GM21447 (cell line): ENCODE results near the gene PCNX2.

Experiments used
- ATAC-seq: cut with Tn5 transposase; IDR thresholded peaks from one replicate; pipeline ENCODE4 v1.9.1; 2021; ENCODE audit not compliant: unreplicated experiment

Gene PCNX2

GRCh38 chr1:233079574-233079973 is 216.0 kb downstream of the PCNX2 start:
- no peak for ATAC-seq

GRCh38 chr1:233078396-233078795 is 217.1 kb downstream of the PCNX2 start:
- no peak for ATAC-seq

DNA sequence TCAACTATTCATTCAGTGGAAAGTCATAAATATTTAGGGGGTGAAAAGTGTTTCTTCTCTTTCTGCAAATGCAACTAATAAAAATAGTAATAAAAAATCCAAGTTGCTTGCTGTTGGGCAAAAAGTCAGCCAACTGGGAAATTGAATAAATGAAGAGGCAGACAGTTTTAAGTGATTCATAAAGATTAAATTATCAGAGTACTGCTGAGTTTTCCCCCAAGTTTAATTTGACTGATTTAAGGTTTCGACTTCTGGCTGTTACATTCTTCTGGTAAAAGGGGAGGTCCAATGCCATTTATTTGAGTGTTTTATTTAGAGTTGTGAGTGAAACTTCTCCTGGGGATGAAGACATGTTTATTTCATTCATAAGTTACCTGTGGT is 219.6 kb downstream of the PCNX2 start:
- ATAC-seq, result no peak

- no peak for ATAC-seq
These were observed 229.4 kb downstream of the PCNX2 start for GRCh38 chr1:233066087-233066486.

DNA sequence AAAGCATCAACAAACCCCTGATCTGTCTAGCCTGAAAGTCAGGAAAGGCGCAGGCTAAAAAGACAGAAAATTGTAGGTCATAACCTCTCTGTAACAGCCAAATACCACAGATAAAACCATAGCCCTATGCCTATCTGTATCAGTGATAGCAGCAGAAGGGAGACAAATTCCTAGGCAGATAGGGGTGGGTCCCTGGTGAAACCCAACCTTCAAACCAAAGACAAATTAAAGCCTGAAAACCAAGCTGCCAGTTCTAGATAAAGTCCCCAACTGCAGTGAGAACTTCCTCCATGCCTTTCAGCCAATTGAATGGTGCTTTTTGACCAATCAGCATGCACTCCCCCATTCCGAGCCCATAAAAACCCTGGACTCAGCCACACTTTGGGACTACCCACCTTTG is 229.8 kb downstream of the PCNX2 start:
- no peak for ATAC-seq

DNA sequence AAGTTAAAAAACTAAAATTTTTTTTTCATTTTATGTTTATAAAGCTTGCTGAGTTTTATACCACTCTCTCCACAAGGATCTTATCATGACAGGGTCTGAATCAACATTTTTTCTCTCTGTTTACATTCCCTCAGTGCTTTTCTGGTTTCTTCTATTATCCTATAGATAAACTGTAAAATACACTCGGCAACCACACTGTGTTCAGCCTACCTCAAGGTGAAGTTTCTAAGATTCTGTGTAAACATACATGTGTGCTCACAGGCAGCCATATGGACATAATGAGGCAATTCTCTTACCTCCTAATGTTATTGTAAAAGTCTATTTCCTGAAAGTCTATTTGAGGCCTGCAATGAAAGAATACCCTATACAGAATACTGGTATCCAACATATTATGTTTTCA is 230.5 kb downstream of the PCNX2 start:
- ATAC-seq, result no peak

DNA sequence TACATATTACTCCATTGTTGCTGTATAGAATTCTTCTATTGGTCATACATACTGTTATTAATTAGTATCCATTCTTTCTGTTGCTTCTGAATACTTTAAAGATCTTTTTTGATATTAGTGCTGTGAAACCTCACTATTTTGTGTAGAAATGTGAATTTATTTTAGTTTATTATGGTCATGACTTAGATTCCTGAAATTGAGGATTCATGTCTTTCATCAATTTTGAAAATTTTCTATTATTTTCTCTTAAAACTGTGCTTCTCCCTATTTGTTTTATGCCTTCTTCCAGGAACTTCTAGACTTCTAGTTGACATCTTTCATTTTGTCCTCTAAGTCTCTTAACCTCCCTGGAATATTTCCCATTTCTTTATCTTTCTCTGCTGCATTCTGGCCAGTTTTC is 232.1 kb downstream of the PCNX2 start:
- ATAC-seq, result no peak

DNA sequence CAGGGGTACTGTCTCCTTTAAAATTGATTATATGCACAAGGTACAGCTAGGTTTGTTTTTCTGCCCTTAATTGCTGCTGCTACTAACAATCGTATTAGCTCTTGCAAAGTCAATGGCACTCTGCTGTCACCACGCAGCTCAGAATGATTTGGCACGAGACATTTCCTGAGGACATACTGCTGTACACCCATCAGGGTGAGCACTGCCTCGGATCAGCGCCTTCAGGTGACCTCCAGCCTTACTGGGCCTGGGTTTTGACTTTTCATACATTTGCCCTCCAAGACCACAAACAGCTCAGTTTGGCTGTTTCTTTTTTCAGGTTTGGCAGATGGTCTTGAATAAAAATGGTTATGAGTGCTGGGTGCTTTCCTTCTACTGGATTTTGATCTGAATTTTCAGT is 234.3 kb downstream of the PCNX2 start:
- no peak for ATAC-seq

DNA sequence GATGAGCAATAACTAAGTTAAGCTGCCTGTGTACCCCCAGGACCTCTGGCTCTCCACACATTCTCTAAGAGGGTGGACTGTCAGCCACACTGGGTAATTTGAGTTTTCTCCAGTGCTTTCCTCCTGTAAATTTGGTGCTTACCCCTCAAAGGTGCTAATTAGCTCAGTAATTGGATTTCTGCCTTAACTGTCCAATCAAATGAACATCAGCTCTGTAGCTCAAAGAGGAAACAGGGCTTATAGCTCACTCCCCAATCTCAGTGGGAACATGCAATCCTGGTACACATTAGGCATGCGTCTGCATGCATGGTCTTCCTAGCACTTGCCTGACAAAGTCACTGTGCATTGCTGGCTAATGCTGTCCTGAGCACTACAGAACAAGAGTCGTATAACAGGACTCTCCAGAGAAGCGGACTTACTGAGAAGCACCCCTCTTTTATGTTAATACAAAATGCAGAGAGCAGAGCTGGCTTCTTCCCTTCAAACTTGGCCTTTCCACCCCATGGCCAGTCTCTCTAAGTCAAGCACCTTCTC is 235.0 kb downstream of the PCNX2 start:
- no peak for ATAC-seq

DNA sequence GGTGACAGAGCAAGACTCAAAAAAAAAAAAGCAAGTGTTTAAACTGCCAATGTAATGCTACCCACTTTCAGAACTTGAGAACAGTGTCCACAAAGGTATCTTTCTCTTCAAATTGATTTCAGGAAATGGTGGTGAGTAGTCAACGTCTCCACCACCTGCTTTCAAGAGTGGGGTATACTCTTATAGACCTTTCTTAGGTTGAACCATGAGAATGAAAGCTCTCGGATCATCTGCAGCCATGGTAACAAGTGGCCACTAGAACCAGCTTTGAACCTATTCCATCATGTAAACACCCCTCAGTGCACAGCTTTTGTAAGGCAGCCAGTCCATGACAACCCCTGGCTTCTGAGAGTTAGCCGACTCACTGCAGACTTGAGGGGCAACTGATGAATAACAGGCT is 237.7 kb downstream of the PCNX2 start:
- ATAC-seq, result no peak

DNA sequence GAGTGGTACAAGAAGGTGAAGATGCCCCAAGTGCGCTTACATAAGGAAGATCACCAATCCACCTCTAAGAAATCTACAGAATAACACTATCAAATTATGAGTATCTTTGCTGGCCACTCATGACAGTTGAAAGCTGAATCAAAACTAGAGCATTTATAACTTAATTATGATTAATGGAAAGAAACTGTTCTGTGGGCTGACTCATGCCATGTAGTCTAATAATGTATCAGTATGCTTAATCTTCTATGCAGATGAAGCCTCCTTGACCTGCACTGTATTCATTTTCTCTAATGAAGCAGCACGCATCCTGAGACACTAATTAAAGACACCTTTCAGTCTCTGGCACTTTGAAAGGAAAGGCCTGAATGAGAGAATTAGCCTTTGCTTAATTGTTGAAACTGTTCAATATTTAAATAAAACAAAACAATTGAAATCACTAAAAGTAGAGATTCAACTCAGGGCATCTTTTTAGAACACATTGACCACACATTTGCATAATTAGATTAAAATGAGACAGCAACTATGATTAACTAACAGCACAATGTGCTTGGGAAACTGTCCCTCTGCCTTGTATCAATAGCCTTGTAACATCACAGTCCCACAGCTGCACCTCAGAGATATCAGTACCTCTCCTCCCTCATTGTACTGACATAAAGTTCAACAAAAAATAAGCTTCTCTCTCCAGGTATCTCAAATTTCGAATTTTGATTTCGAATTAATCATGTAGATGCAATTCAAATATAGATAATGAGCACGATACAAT is 239.5 kb downstream of the PCNX2 start:
- no peak for ATAC-seq

DNA sequence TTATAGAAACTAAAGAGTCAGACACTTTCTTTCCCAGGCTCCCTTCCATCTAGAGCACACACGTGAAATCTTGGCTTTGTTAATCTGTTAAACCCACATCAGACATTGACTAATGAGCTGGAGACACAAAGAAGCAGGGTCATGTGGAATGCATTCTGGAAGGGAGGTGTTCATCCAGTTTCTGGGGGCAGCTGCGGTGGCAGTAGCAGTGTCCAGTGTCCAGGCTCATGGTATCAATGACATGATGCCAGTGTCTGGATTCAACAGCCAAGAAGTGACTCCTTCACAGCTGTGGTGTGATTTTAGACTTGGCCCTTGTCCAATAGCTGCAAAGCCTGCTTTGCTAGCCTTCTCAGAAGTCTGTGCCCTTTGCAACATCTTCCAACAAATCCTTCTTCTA is 249.9 kb downstream of the PCNX2 start:
- no peak for ATAC-seq

DNA sequence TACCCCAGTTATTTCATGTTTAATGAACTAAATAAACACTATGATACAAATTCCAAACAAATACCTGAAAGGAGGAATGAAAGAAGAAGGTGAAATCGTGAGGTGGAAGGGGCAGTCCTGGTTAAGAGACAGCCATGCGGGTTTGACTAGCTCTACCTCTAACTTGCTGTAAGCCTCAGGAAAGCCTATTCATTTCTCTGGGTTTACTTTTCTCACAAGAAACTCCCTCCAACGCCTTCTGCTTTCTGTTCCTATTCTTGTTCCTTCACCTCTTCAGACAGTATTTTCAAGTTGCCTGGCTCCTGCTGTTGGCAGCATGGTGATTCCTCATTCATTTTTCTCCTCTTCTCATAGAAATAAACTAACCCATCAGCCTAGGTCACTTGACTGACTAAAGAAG is 252.7 kb downstream of the PCNX2 start:
- ATAC-seq, result no peak

- no peak for ATAC-seq
These were observed 255.0 kb downstream of the PCNX2 start for GRCh38 chr1:233040494-233040893.

DNA sequence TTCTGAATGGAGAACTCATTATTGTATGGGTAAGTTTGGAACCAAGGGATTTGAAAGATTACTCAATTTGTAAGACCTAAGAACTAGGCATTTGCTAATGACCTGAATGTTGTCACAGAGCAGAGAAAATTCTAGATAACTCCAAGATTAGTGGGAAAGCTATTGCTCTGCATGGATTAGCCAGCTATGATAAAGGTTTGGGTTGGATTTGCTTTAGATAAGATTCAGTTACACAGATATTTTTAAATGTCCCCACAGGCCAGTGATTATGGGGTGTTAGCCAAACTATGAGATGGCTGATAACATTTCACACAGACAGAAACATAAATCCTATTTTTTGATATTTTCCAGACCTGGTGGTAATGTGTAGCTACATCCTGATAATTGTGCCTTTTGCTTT is 256.9 kb downstream of the PCNX2 start:
- no peak for ATAC-seq

GRCh38 chr1:233037843-233038242 is 257.7 kb downstream of the PCNX2 start:
- no peak for ATAC-seq

DNA sequence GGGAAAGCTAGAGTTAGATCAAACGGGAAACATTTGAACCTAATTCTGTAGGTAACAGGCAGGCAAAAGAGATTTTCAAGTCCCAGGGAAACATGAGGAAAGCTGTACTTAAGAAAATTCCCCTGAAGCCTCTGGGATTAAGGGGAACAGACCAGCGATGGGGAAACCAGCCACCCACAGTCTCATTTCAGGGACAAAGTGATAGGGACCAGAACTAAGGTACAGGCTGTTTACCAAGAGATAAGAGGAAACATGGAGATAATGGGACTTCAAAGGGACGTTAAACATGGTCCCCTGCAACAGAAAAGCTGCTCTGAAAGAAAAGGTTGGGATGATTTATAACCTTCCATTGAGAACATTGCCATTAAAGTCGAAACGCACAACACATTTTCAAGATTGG is 260.7 kb downstream of the PCNX2 start:
- no peak for ATAC-seq

- ATAC-seq, result no peak
These were observed 262.2 kb downstream of the PCNX2 start for GRCh38 chr1:233033361-233033760.

DNA sequence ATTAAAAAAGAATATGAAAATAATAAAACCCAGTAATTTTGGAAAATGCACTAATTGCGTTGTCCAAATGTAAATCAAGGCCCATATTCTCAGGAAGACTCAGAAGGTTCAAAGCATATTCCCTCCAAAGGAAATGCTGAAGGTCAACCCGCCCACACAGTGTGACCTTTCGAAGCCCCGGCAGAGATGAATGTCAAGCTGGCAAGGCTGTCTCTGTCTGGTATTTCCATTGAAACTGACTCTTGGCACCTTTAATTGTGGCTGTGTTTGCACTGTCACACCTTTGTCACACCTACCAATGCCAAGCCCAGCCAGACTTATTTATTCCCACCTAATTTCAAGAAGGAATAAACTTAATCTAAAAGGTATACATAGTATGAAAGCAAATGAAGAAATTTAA is 262.6 kb downstream of the PCNX2 start:
- ATAC-seq, result no peak

- no peak for ATAC-seq
These were observed 264.0 kb downstream of the PCNX2 start for GRCh38 chr1:233031521-233031920.

DNA sequence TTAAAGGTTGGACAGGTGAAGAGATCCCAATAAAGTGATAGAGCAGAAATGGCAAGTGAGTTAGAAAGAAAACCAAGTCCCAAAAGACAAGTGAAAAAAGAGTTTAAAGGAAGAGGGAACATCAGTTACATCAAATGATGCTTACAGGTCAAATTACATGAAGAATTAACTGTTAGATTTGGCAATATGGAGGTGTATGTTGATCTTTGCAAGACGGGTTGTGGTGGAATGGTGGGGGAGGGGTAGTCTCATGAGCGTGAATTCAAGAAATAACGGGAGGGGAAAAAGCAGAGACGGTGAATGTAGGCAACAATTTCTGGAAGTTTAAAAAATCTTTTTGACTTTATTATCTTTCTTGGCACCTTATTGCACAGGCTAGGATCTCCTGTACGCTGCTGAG is 268.5 kb downstream of the PCNX2 start:
- ATAC-seq, result no peak

- no peak for ATAC-seq
These were observed 270.0 kb downstream of the PCNX2 start for GRCh38 chr1:233025567-233025966.

- no peak for ATAC-seq
These were observed 270.4 kb downstream of the PCNX2 start for GRCh38 chr1:233025157-233025556.
